ENCODE results near the gene UNC5C.

Gene UNC5C

GRCh38 chr4:95499291-95499696 lies 49.5 kb downstream of the UNC5C start:
- no peaks in the 10 kb centered on the region for H3K27me3 ChIP-seq (ENCODE audit: control insufficient read depth, insufficient read depth, low read length)
- H3K4me1 ChIP-seq (ENCODE audit: control insufficient read depth, insufficient read depth, low read length): no peaks in the 10 kb centered on the region
- no peak overlapping the region for H3K4me3 ChIP-seq (ENCODE audit: low read length)
- H3K9ac ChIP-seq (ENCODE audit: low read depth, low read length): no peak overlapping the region
- no peaks in the 10 kb centered on the region for H3K36me3 ChIP-seq (ENCODE audit: insufficient read depth, low read length)
- no peaks in the 10 kb centered on the region for H3K9me3 ChIP-seq (replicated peaks; ENCODE audit: low read length)
- H3K4me2 ChIP-seq (ENCODE audit: low read length): no peak overlapping the region

- Histone ChIP-seq H3K27me3 (ENCODE audit: control insufficient read depth, insufficient read depth, low read length) (no peaks in the 10 kb centered on the region), H3K4me1 (ENCODE audit: control insufficient read depth, insufficient read depth, low read length) (no peaks in the 10 kb centered on the region), H3K4me3 (ENCODE audit: low read length) (no peak overlapping the region), H3K4me2 (ENCODE audit: low read length) (no peak overlapping the region), H3K9ac (ENCODE audit: low read depth, low read length) (no peak overlapping the region), H3K9me3 (replicated peaks; ENCODE audit: low read length) (no peaks in the 10 kb centered on the region), H3K36me3 (ENCODE audit: insufficient read depth, low read length) (no peaks in the 10 kb centered on the region)
Measured at GRCh38 chr4:95494186-95494585, 54.6 kb downstream of the UNC5C start.

GRCh38 chr4:95478679-95479078 lies 70.1 kb downstream of the UNC5C start:
- Histone ChIP-seq H3K36me3 (ENCODE audit: insufficient read depth, low read length) (no peaks in the 10 kb centered on the region), H3K27me3 (ENCODE audit: control insufficient read depth, insufficient read depth, low read length) (no peaks in the 10 kb centered on the region), H3K4me2 (ENCODE audit: low read length) (no peak overlapping the region), H3K9me3 (replicated peaks; ENCODE audit: low read length) (no peaks in the 10 kb centered on the region), H3K9ac (ENCODE audit: low read depth, low read length) (no peak overlapping the region), H3K4me3 (ENCODE audit: low read length) (no peak overlapping the region), H3K4me1 (ENCODE audit: control insufficient read depth, insufficient read depth, low read length) (no peaks in the 10 kb centered on the region)

GRCh38 chr4:95476121-95476520 lies 72.7 kb downstream of the UNC5C start:
- Histone ChIP-seq H3K4me2 (ENCODE audit: low read length) (no peak overlapping the region), H3K9ac (ENCODE audit: low read depth, low read length) (no peak overlapping the region), H3K27me3 (ENCODE audit: control insufficient read depth, insufficient read depth, low read length) (no peaks in the 10 kb centered on the region), H3K36me3 (ENCODE audit: insufficient read depth, low read length) (no peaks in the 10 kb centered on the region), H3K4me3 (ENCODE audit: low read length) (no peak overlapping the region), H3K9me3 (replicated peaks; ENCODE audit: low read length) (no peaks in the 10 kb centered on the region), H3K4me1 (ENCODE audit: control insufficient read depth, insufficient read depth, low read length) (no peaks in the 10 kb centered on the region)

GRCh38 chr4:95472534-95472933 lies 76.2 kb downstream of the UNC5C start:
- Histone ChIP-seq H3K9ac (ENCODE audit: low read depth, low read length) (no peak overlapping the region), H3K9me3 (replicated peaks; ENCODE audit: low read length) (no peaks in the 10 kb centered on the region), H3K27me3 (ENCODE audit: control insufficient read depth, insufficient read depth, low read length) (no peaks in the 10 kb centered on the region), H3K4me3 (ENCODE audit: low read length) (no peak overlapping the region), H3K36me3 (ENCODE audit: insufficient read depth, low read length) (no peaks in the 10 kb centered on the region), H3K4me2 (ENCODE audit: low read length) (no peak overlapping the region), H3K4me1 (ENCODE audit: control insufficient read depth, insufficient read depth, low read length) (no peaks in the 10 kb centered on the region)

GRCh38 chr4:95470622-95471021 lies 78.2 kb downstream of the UNC5C start:
- Histone ChIP-seq H3K9ac (ENCODE audit: low read depth, low read length) (no peak overlapping the region), H3K4me2 (ENCODE audit: low read length) (no peak overlapping the region), H3K27me3 (ENCODE audit: control insufficient read depth, insufficient read depth, low read length) (no peaks in the 10 kb centered on the region), H3K4me1 (ENCODE audit: control insufficient read depth, insufficient read depth, low read length) (no peaks in the 10 kb centered on the region), H3K4me3 (ENCODE audit: low read length) (no peak overlapping the region), H3K36me3 (ENCODE audit: insufficient read depth, low read length) (no peaks in the 10 kb centered on the region), H3K9me3 (replicated peaks; ENCODE audit: low read length) (no peaks in the 10 kb centered on the region)

GRCh38 chr4:95469617-95470016 lies 79.2 kb downstream of the UNC5C start:
- Histone ChIP-seq H3K4me3 (ENCODE audit: low read length) (no peak overlapping the region), H3K9me3 (replicated peaks; ENCODE audit: low read length) (no peaks in the 10 kb centered on the region), H3K4me2 (ENCODE audit: low read length) (no peak overlapping the region), H3K9ac (ENCODE audit: low read depth, low read length) (no peak overlapping the region), H3K36me3 (ENCODE audit: insufficient read depth, low read length) (no peaks in the 10 kb centered on the region), H3K27me3 (ENCODE audit: control insufficient read depth, insufficient read depth, low read length) (no peaks in the 10 kb centered on the region), H3K4me1 (ENCODE audit: control insufficient read depth, insufficient read depth, low read length) (no peaks in the 10 kb centered on the region)

GRCh38 chr4:95466791-95467190 lies 82.0 kb downstream of the UNC5C start:
- Histone ChIP-seq H3K9me3 (replicated peaks; ENCODE audit: low read length) (no peaks in the 10 kb centered on the region), H3K36me3 (ENCODE audit: insufficient read depth, low read length) (no peaks in the 10 kb centered on the region), H3K4me1 (ENCODE audit: control insufficient read depth, insufficient read depth, low read length) (no peaks in the 10 kb centered on the region), H3K4me2 (ENCODE audit: low read length) (no peak overlapping the region), H3K27me3 (ENCODE audit: control insufficient read depth, insufficient read depth, low read length) (peaks cover 4% of the 10 kb centered on the region), H3K9ac (ENCODE audit: low read depth, low read length) (no peak overlapping the region), H3K4me3 (ENCODE audit: low read length) (no peak overlapping the region)

GRCh38 chr4:95465010-95465409 lies 83.8 kb downstream of the UNC5C start:
- Histone ChIP-seq H3K36me3 (ENCODE audit: insufficient read depth, low read length) (no peaks in the 10 kb centered on the region), H3K9ac (ENCODE audit: low read depth, low read length) (no peak overlapping the region), H3K4me3 (ENCODE audit: low read length) (no peak overlapping the region), H3K4me1 (ENCODE audit: control insufficient read depth, insufficient read depth, low read length) (no peaks in the 10 kb centered on the region), H3K27me3 (ENCODE audit: control insufficient read depth, insufficient read depth, low read length) (peaks cover 4% of the 10 kb centered on the region), H3K4me2 (ENCODE audit: low read length) (no peak overlapping the region), H3K9me3 (replicated peaks; ENCODE audit: low read length) (no peaks in the 10 kb centered on the region)

GRCh38 chr4:95462921-95463320 lies 85.9 kb downstream of the UNC5C start:
- no peak overlapping the region for H3K4me3 ChIP-seq (ENCODE audit: low read length)
- peaks cover 4% of the 10 kb centered on the region for H3K27me3 ChIP-seq (ENCODE audit: control insufficient read depth, insufficient read depth, low read length)
- no peak overlapping the region for H3K9ac ChIP-seq (ENCODE audit: low read depth, low read length)
- no peaks in the 10 kb centered on the region for H3K4me1 ChIP-seq (ENCODE audit: control insufficient read depth, insufficient read depth, low read length)
- no peaks in the 10 kb centered on the region for H3K36me3 ChIP-seq (ENCODE audit: insufficient read depth, low read length)
- H3K4me2 ChIP-seq (ENCODE audit: low read length): no peak overlapping the region
- H3K9me3 ChIP-seq (replicated peaks; ENCODE audit: low read length): no peaks in the 10 kb centered on the region

- no peak overlapping the region for H3K4me2 ChIP-seq (ENCODE audit: low read length)
- H3K4me1 ChIP-seq (ENCODE audit: control insufficient read depth, insufficient read depth, low read length): no peaks in the 10 kb centered on the region
- H3K36me3 ChIP-seq (ENCODE audit: insufficient read depth, low read length): no peaks in the 10 kb centered on the region
- H3K4me3 ChIP-seq (ENCODE audit: low read length): no peak overlapping the region
- no peaks in the 10 kb centered on the region for H3K9me3 ChIP-seq (replicated peaks; ENCODE audit: low read length)
- H3K27me3 ChIP-seq (ENCODE audit: control insufficient read depth, insufficient read depth, low read length): no peaks in the 10 kb centered on the region
- no peak overlapping the region for H3K9ac ChIP-seq (ENCODE audit: low read depth, low read length)
Measured at GRCh38 chr4:95457353-95457752, 91.4 kb downstream of the UNC5C start.

- Histone ChIP-seq H3K4me3 (ENCODE audit: low read length) (no peak overlapping the region), H3K4me2 (ENCODE audit: low read length) (no peak overlapping the region), H3K4me1 (ENCODE audit: control insufficient read depth, insufficient read depth, low read length) (no peaks in the 10 kb centered on the region), H3K27me3 (ENCODE audit: control insufficient read depth, insufficient read depth, low read length) (no peaks in the 10 kb centered on the region), H3K9me3 (replicated peaks; ENCODE audit: low read length) (no peaks in the 10 kb centered on the region), H3K9ac (ENCODE audit: low read depth, low read length) (no peak overlapping the region), H3K36me3 (ENCODE audit: insufficient read depth, low read length) (no peaks in the 10 kb centered on the region)
Measured at GRCh38 chr4:95450294-95450693, 98.5 kb downstream of the UNC5C start.
